HG02798 (cell line): ENCODE results near the gene GSG1L.
"Not testable (repeated sequence)": the region's sequence is repeated elsewhere in the genome, so short reads cannot be mapped to it uniquely, and the experiment has no call there.

Experiments used
- ATAC-seq: cut with Tn5 transposase; IDR thresholded peaks from one replicate; pipeline ENCODE4 v1.9.1; 2021; ENCODE audit warnings: mild to moderate bottlenecking; ENCODE audit not compliant: unreplicated experiment, poor library complexity

The GSG1L gene

DNA sequence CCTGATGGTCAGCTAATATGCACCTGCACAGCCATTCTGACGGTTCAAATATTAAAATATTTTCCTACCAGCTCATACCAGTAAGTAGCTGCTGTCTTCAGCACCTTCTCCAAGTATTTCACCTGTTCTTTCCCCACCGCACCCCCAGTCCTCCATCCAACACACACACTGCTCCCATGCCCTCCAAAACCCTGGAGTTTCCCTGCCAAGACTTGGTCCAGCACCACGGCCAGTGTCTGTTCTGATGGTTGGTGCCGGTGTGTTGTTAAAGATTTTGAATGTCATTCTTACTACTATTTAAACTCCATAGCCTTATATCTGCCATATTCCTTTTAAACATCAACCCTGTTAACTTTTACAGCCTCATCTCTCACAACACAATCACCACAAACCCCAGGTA is 142.4 kb downstream of the GSG1L start:
- ATAC-seq, result no peak

DNA sequence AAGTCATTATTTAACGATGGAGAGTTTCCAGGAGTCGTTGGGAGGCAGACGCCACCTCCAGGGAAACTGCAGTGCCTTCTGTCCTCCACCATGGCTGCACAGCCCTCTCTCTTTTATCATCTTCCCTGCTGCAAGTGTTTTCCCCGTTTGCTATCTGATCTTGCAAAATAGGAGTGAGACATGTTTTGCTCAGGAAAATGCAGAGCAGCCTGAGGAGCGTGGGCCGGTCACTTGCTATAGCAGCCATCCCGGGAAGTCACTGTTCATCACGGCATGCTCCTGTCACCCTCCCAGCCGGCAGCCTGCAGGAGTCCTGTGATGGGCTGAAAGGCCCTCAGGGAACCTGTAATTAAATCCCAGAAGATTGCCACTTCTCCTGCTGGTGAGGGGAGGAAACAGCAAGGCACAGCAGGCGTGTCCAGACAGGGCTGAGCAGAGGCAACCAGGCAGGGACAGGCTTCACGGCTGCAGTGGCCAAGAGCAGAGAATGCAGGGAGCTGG is 143.1 kb downstream of the GSG1L start:
- no peak for ATAC-seq

DNA sequence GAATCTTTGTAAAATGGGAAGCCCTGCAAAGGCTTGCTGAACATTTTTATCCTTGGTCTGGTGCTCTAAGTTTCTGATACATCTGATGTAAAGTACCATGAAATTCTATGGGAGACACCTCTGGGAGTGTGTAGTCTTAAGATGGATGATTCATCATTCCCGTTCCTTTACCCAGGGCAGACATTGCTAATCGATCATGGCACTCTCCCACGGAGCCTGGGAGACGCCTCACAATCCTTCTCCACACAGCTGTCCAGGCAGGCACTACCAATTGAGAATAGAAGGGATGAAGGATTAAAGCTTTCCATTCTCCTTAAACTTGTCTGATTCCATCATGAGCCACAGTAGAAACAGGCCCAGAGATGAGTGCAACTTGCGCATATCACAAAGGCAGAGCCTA is 144.8 kb downstream of the GSG1L start:
- no peak for ATAC-seq

DNA sequence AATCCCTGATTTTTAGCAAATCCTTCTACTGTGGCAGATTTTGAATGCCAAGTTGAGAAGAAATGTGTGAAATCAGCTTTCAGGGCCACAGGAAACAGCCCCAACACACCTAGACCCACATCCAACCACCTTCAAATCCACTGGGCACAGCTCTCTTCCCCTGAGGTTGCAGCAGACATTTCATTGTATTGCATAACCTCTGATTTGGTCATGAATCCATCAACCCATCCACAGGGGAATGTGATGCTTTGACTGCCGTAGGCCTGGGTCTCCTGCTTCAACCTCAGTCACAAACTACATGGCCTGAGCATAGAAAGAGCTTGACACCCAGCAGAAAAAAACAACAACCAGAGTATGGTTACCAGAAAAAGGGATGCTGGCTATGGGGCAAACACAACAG is 145.6 kb downstream of the GSG1L start:
- ATAC-seq, result no peak

DNA sequence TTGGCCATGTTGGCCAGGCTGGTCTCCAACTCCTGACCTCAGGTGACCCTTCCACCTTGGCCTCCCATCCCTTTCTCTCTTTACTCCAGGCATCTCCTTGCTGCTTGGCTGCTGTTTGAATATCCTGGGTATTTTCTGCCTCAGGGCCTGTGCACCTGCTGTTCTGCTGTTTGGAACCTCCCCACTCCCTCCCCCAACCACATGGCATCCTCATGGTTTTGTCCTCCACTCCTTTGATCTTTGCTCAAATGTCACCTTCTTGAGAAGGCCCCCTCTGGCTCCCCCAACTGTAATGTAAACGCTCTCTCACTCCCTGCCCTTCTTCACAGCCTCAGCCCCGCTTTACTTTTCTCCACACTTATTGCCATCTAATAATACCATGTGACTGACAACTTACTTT is 152.0 kb downstream of the GSG1L start:
- no peak for ATAC-seq

DNA sequence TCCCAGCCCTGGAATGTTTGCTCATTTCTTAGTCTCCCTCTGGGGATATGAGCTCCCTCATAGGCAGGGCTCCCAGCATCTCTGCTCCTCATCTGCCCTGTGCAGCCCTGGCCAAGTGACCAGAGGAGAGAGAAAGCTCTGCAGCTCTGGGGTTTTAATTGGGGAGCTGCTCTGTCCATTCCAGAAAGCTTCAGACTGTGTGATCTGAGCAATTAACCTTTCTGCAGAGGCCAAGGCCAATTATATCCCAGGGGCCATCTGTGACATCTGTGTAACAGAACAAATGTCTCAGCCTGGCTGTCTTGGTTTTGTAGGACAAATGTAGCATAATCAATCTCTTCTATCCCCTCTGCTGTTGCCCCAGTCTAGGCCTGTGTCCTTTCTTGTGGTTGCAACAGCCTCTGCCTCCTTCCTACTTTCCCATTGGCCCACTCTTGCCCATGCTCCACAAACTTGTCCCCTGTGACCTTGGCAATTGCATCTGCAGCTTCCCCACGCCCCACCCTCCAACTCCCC is 156.0 kb downstream of the GSG1L start:
- no peak for ATAC-seq

DNA sequence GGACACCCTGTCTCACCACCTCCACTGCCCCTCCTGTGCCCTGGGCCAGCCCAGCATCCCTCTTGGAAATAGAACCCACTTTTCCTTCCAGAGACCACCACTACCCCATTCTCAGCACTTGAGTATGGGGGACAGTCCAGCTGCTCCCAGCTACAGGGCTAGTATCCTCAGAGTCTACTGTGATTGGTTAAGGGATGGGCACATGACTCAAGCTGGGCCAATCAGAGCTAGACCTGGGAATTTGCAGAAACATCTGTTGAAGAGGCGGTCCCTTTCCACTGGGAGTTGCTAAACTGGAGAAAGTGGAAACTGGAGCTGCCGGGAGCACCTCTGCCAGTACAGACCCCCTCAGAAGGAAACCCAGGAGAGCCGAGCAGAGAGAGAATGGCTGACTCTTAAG is 156.6 kb downstream of the GSG1L start:
- no peak for ATAC-seq

DNA sequence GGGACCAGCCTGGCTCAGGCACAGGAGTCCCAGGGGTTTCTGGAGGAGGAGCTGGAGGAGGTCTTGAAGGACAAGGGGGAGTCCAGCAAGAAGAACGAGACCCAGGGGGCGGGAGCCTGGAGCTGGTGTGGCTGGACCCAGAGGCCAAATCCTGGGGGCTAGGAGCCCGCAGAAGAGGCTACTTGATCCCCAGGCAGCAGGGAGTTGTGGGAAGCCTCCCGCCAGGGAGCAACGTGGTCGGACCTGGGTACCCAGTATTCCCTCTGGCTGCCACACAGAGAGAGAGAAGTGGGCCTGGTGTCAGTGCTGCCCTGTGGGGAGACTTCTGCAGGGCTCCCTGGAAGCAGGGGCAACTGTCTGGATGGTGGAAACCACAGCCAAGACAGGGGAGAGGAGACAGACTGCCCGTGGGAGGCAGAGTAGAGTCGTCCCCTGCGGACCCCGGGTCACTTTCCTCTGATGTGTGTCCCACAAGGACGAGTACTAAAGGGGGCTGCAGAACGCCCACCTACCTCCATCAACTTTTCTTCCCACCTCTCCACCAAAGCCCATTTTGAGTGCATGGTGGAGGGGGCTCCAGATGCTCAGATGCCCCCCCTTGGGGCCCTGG is 160.4 kb downstream of the GSG1L start:
- no peak for ATAC-seq

DNA sequence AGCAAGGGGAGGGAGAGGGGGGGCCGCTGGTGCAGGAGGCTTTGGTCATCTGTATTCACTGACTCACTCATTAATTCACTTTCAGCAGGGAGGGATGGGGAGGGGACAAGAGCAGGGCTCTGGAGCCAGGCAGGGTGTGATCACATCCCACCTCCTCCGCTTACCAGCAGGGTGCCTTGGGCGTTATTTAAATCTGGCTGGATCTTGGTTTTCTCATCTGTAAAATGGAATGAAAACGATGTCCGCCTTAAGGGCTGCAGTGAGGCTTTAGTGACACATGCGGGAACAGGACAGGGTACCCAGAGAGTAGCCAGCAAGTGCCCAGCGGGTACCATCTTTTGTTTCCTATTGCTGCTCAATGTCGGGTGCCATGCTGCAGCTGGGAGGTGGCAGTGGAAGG is 161.0 kb downstream of the GSG1L start:
- ATAC-seq, result no peak

DNA sequence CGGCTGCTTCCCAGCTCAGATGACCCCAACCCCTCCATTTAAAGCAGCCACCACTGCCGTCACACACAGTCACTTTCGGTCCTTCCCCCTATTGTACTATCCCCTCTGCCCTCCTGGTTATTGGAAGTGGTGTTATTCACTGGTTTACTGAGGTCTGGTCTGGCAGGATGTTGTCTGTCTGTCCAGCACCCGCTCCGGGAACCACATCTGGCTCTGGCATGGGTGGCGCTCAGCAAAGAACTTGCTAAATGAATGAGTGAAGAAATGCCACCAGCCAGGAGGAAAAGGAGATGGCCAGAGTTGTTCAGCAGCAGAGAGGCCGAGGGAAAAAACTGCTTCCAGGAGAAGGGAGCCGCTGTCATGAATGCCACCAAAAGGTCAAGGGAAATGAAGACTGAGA is 161.6 kb downstream of the GSG1L start:
- ATAC-seq, result no peak

DNA sequence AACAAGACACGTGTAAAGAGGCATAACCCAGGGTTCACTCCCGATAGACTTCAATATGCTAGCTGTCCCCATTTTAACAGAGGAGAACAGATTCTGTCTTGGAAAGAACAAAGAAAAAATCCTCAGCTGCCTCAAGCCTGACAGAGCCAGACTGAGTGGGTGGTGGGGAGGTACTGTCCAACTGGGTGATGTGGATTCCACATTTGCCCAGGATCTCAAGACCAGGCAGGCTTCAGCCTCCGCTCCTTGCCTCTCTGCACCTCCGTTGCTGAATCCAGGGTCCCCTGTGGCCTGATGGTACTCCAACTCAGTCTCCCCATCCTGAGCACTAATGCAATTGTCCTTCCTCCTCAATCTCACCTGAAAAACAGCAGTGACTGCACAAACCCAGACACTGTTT is 163.8 kb downstream of the GSG1L start:
- ATAC-seq, result no peak

DNA sequence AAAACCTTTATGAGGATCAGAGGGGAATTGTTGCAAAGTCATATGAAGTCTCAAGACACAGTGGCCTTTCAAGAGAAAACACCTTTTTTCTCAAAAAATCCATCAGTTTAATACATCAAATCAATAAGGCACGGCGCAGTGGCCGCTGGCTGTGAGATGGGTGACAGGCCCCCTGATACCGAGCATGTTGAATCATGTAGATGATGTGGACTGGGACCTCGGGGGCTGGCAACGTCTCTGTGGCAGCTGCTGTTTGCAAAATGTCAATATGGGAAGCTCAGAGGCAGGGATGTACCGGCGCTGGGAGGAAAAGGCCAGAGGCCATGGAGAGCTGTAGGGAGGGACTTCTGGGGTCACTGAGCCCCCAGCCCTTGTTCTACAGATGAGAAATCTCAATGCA is 169.1 kb downstream of the GSG1L start:
- ATAC-seq, result no peak

DNA sequence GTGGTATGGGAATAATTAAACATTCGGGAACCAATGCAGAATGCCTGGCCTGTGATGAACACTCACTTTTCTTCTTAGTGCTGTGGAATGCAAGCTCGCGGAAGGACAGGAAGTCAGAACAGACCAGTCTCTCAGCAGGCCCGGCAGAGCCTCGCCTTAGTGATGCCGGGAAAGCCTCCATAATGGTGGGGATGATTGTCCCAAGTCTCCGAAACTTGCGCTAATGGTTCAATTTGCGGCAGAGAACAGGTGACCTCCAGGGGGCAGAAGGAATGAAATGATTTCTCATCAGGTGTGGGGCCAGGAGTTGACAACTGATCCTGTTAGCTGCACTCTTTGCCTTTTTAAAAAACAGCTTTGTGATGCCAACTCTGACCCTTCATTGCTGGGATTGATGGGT is 170.6 kb downstream of the GSG1L start:
- ATAC-seq, result no peak

DNA sequence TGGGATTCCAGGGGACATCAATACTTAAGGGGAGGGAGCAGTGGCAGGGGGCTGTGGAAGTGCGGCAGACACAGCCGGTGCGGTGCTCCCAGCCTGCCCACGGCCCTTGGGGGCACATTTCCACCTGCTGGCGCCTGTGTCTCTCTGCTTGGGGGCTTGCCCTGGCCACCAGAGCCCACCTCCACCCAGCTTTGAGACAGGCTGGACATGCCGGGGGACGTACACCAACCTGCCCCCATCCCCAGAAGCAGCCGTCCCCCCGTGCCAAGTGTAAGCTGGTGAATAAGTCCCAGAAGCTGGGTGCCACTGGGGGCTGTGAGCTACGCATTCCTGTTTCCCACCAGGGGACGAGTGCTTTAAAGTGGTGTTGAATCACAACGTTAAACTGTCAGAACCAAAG is 172.6 kb downstream of the GSG1L start:
- ATAC-seq, result no peak

DNA sequence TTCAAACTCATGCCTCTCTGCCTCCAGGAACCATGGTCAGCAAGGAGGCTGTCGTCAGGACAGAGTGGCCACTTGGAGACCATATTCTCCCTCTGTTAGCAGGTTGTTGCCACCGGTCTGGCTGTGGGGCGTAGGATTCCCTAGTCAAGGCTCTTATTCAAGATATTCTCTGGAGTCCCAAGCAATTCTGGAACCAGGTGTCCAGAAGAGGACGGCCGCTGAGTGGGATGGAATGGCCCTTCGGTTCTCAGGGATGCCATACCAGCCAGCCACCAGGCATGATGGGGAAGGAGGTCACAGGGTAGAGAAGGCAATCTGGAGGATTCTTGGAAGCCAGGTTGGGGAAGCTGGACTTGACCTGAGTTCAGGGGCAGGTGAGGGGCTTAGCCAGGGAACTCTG is 173.5 kb downstream of the GSG1L start:
- ATAC-seq, result no peak

DNA sequence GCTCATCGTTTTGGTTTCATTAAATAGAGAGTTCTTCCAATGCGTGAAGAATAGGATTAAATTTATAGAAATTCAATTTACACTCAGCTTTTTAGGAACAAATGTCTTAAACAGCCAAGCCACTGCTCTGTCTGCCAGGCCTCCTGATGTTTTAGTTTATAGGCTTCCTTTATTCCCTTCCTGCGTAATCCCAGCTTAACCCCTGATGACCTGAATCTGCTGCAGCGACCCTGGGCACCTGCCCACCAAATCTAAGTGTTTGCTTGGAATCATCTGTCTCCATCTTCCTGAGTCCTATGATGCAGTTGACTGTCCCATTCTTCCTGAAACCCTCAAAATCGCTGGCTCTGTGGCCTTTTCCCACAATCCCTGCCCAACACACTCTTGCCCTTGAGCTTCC is 179.9 kb downstream of the GSG1L start:
- ATAC-seq, result no peak

DNA sequence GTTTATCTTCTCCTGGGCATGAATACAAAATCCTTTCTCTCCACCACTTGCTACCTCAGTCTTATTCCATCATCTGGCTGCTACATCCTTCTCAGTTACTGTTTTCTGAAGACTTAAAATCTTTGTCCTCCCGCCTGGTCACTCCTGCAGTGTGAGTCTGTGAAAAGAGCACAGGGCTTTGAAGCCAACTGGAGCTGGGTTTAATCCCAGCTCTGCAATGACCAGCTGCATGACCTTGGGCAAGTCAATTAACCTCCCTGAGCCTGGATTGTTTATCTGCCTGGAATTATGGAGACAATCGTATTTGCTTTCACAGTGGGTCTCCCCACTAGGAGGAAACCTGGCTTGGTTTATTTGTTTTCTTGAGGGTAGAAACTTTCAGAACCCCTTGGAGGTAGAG is 183.2 kb downstream of the GSG1L start:
- ATAC-seq, result no peak

DNA sequence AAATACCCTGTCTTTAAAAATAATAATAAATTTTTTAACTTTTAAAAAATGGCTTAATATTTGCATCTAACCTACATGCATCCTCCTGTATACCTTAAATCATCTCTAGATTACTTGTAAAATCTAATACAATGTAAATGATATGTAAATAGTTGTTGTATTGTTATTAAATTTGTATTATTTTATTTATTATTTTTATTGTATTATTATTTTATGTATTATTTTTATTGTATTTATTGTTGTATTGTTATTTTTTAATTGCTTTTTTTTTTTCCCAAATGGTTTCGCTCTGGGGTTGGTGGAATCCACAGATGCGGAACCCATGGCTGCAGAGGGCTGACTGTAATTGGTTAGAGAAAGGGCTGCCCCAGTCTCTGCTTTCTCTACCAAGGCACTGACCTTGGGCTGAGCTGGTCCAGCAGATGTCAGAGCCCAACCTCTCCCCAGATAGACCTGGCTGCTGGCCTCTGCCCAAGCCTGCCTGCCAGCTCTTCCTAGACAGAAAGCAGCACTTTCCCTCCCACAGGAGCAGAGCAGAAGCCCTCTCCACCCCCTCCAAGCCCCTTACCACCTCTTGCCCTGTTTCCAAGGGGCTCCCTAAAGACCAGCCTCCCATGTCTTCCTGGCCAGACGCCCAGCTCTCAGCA is 183.8 kb downstream of the GSG1L start:
- no peak for ATAC-seq

DNA sequence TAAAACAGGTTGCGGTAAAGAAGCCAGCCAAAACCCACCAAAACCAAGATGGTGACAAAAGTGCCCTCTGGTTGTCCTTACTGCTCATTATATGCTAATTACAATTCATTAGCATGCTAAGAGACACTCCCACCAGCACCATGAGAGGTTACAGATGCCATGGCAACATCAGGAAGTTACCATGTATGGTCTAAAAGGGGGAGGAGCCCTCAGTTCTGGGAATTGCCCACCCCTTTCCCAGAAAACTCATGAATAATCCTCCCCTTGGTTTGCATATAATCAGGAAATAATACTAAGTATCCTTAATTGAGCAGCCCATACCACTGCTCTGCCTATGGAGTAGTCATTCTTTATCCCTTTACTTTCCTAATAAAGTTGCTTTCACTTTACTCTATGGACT is 190.9 kb downstream of the GSG1L start:
- ATAC-seq, result not testable (repeated sequence)

DNA sequence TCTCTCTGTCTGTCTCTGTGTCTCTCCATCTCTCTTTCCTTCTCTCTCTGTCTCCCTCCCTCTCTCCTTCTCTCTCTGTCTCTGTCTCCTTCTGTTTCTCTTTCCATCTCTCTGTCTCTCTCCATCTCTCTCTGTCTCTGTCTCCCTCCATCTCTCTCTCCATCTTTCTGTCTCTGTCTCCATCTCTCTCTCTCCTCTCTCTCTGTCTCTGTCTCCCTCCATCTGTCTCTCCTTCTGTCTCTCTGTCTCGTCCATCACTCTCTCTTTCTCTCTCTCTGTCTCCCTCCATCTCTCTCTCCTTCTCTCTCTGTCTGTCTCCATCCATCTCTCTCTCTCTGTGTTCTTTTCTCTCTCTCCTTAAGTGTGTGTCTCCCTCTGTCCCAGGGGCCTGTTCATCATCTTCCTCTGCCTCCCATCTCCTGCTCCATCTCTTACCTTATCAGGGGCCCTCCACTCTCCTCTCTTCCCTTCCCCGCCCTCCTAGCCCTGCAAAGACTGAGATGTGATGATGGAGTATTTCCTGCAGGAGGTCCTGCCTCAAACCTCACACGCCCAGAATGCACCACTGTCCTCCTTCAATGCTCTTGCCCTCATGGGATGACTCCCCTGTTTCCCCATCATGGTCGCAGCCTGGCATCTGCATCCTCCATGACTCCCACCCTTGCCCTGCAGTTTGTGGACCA is 193.3 kb downstream of the GSG1L start:
- no peak for ATAC-seq

DNA sequence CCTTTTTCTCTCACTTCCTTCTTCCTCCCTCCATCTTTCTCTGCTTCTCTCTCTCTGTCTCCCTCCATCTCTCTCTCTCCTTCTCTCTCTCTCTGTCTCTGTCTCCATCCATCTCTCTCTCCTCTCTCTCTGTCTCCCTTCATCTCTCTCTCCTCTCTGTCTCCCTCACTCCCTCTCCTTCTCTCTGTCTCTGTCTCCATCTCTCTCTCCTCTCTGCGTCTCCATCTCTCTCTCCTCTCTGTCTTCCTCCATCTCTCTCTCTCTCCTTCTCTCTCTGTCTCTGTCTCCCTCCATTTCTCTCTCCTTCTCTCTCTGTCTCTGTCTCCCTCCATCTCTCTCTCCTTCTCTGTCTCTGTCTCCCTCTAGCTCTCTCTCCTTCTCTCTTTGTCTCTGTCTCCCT is 194.1 kb downstream of the GSG1L start:
- no peak for ATAC-seq

DNA sequence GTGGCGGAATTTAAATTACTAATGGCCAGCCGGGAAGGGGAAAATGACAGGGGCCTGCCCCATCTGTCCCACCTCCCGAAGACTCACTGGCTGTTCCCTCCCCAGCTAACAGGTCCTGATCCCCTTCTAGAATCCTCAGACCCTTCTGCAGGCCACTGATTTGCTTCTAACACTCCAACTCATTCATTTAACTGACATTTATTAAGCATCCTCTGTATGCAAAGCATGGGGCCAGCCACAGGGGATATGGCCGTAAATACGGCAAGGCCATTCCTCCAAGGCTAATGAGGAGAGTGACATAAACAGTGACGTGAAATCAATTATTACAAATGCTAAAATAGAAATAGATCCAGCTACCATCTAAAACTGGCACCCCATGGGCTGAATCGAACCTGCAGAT is 195.3 kb downstream of the GSG1L start:
- no peak for ATAC-seq
